MCF 10A (cell line): ENCODE data around the gene SNX18. TPM values are rescaled to one million over a fixed set of nuclear protein-coding genes. Genes with fewer than 3 reads are reported as not detected.

ENCODE experiments used
- BruUV-seq: library from RNA; stranded (reverse); fragments of 400-500 nt; replicated peaks from 2 replicates; lab custom pipeline; 2021; lab: Mats Ljungman, UMichigan
- CTCF ChIA-PET: fragments of 300-600 bp; sonication (Branson Sonifier 250); formaldehyde crosslinking; extraction: SDS; loops from one replicate; lab custom pipeline; 2021; ENCODE audit warnings: antibody characterized with exemption, inconsistent platforms; lab: Yijun Ruan, JAX
- POLR2A ChIA-PET: fragments of 300-600, 350-650 bp; sonication (Branson Sonifier 250); formaldehyde crosslinking; extraction: SDS; loops from one replicate; lab custom pipeline; 2020; ENCODE audit warnings: antibody characterized with exemption, inconsistent platforms; lab: Yijun Ruan, JAX
- DNase-seq: peaks from one replicate; pipeline ENCODE4 v3.0.0-alpha.2; 2018; ENCODE audit not compliant: unreplicated experiment
- H3K27ac Mint-ChIP-seq: one replicate; pipeline ENCODE4 v1.8.0; 2022; ENCODE audit warnings: mild to moderate bottlenecking, low read depth, mixed read lengths; ENCODE audit not compliant: unreplicated experiment
- H3K27me3 Mint-ChIP-seq: one replicate; pipeline ENCODE4 v1.8.0; 2022; ENCODE audit warnings: mixed read lengths; ENCODE audit not compliant: insufficient read depth, unreplicated experiment
- H3K36me3 Mint-ChIP-seq: one replicate; pipeline ENCODE4 v1.8.0; 2022; ENCODE audit warnings: mild to moderate bottlenecking, moderate library complexity, mixed read lengths; ENCODE audit not compliant: insufficient read depth, unreplicated experiment
- H3K4me1 Mint-ChIP-seq: one replicate; pipeline ENCODE4 v1.8.0; 2022; ENCODE audit warnings: mixed read lengths; ENCODE audit not compliant: insufficient read depth, unreplicated experiment
- H3K4me3 Mint-ChIP-seq: one replicate; pipeline ENCODE4 v1.8.0; 2022; ENCODE audit warnings: mild to moderate bottlenecking, moderate library complexity, mixed read lengths; ENCODE audit not compliant: unreplicated experiment
- H3K9me3 Mint-ChIP-seq: one replicate; pipeline ENCODE4 v1.8.0; 2022; ENCODE audit warnings: mixed read lengths; ENCODE audit not compliant: unreplicated experiment
- intact Hi-C: fragments of 100-400 bp; cut with micrococcal nuclease; formaldehyde crosslinking; loops from 2 replicates; pipeline ENCODE4 v1.14.1; 2022
- total RNA-seq: library from RNA; stranded (reverse); gene quantifications from 2 replicates; pipeline ENCODE4 v1.2.3, GENCODE V29; 2022
- TF ChIP-seq, protein P1 (sequence below): fragments of 200-600 bp; IDR thresholded peaks from one replicate; pipeline ENCODE4 v1.8.0; 2022; ENCODE audit warnings: antibody characterized with exemption, mild to moderate bottlenecking; ENCODE audit not compliant: unreplicated experiment

Gene SNX18
- total RNA-seq, 1 experiment from 2014 or later, result 10.0 TPM

DNA sequence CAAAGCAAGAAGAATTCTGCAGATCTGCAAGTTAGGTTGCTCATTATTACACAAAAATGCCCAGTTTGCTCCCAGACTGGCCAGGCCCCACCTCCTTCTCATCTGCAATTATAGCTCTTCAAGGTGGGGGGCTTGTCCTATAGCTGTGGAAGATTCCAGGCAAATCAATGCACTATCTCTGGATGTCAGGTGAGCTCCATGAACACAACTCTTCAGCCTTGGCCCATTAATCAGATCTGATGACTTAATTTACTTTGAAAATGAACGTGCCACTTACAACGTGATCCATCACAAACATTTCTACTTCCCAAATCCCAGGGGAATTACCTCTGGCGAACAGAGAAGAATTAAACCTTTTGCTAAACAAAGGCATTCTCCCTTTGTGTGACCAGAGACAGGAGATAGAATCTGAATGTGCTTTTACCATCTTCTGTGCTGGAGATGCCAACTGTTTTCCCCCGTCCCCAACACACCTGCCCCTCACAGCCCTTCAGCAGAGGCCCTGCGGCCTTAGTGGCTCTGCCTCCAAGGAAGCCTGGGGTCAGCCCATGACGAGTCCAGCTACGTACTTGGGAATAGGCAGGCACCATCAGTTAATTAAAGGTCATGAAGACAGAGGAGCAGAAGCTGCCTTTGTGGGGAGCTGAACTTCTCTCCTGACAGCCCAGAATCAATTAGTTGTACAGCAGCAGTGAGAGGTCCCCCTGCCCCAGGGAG, 60.5 kb downstream of the SNX18 start:
- Mint-ChIP-seq H3K9me3 (no peaks in the 10 kb centered on the region), H3K36me3 (no peaks in the 10 kb centered on the region), H3K4me3 (no peak overlapping the region), H3K27me3 (no peaks in the 10 kb centered on the region), H3K27ac (no peak overlapping the region), H3K4me1 (no peaks in the 10 kb centered on the region)
- POLR2A ChIA-PET, result interaction anchor here (0.6 kb wide), 1 partner anchor 409 kb away, joined by 3 read pairs; no protein-coding TSS in a partner anchor
- DNase-seq, result no peak
- TF ChIP-seq, protein P1, sequence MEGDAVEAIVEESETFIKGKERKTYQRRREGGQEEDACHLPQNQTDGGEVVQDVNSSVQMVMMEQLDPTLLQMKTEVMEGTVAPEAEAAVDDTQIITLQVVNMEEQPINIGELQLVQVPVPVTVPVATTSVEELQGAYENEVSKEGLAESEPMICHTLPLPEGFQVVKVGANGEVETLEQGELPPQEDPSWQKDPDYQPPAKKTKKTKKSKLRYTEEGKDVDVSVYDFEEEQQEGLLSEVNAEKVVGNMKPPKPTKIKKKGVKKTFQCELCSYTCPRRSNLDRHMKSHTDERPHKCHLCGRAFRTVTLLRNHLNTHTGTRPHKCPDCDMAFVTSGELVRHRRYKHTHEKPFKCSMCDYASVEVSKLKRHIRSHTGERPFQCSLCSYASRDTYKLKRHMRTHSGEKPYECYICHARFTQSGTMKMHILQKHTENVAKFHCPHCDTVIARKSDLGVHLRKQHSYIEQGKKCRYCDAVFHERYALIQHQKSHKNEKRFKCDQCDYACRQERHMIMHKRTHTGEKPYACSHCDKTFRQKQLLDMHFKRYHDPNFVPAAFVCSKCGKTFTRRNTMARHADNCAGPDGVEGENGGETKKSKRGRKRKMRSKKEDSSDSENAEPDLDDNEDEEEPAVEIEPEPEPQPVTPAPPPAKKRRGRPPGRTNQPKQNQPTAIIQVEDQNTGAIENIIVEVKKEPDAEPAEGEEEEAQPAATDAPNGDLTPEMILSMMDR, result no peak
- BruUV-seq, result no TSS peak
- intact Hi-C loops, result no loop called here
- CTCF ChIA-PET, result interaction anchor here (0.7 kb wide), 1 partner anchor 48 kb away, joined by 3 read pairs; no protein-coding TSS in a partner anchor

DNA sequence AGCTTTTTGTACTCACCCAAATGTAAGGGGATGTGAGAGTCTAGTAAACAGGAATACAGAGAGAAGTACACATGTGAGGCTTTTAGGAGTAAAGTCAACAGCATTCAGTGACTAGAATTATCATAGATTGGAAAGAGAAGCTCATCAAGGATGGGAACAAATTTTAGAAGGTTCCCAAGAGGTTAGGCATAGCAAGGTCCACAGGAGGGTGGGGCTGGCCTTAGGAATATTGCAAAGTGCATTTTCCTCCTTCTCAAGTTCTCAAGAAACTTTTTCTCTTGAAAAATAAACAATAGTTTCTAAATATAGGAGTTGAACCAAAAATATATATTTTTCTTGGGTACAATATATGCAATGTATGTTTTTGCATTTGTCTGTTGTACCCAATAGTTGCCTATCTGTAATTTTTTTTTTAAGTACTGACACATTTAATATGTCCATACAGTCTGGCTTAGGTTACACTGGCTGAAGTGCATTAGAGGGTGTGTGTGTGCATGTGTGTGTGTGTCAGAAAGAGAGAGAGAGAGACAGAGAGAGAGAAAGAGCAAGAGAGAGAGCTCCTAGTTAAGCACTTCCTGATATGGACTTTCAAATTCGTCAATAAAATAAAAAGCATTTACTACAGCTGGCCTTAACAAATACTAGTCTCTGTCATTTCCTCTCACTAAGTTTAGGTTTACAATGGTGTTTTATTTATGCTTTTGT, 62.2 kb downstream of the SNX18 start:
- H3K27me3 Mint-ChIP-seq, result no peaks in the 10 kb centered on the region
- H3K9me3 Mint-ChIP-seq, result no peaks in the 10 kb centered on the region
- H3K4me3 Mint-ChIP-seq, result no peak overlapping the region
- no peak overlapping the region for H3K27ac Mint-ChIP-seq
- no peaks in the 10 kb centered on the region for H3K36me3 Mint-ChIP-seq
- DNase-seq, result no peak
- no TSS peak for BruUV-seq
- CTCF ChIA-PET, result interaction anchor here (0.6 to 1.1 kb wide), 2 partner anchors 9 to 284 kb away, joined by 3 to 6 read pairs; no protein-coding TSS in a partner anchor
- intact Hi-C loops, result no loop called here
- TF ChIP-seq, protein P1, result no peak
- POLR2A ChIA-PET, result interaction anchor here (0.8 kb wide), 1 partner anchor 19 kb away, joined by 3 read pairs; no protein-coding TSS in a partner anchor
- no peaks in the 10 kb centered on the region for H3K4me1 Mint-ChIP-seq

DNA sequence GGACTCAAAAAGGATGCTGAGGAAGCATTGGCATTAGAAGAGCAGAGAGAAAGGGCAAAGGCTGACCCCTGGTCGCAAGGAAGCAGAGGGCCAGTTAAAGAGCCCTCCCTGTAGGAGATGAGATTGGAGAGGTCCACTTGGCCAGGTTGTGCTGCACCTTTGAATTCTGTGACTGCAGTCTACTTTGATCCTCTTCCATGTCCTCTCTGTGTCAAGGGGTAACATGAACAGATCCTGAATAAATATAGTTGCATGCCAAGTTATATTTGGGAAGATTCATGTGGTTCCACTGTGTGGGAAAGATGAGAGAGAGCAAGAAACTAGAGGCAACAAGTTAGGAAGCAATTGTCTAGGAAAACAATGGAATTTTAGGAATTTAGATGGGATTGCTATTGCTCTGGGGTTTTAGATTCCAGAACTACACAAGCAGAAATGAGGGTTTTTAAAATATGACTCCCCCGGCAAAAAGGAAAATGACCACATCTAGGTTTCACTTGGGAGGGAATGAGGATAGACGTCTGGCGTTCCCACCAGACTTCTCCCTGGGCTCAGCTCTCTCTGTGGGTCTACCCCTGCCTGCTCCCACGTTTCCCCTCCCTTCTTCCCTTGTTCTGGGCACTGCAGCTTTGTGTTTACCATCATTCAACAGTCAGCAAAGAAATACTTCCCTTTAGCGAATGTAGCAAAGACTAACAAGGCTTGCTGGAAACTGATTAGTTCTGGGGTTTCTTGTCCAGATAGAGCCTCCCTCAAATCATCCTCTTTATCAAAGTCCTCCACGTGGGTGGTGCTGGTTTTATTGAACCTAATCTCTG, 63.6 kb downstream of the SNX18 start:
- H3K27me3 Mint-ChIP-seq, result no peaks in the 10 kb centered on the region
- CTCF ChIA-PET, result interaction anchor here (1.1 kb wide), 1 partner anchor 7 kb away, joined by 6 read pairs; no protein-coding TSS in a partner anchor
- intact Hi-C loops, result no loop called here
- no peak for DNase-seq
- H3K4me3 Mint-ChIP-seq, result no peak overlapping the region
- TF ChIP-seq, protein P1, result no peak
- H3K36me3 Mint-ChIP-seq, result no peaks in the 10 kb centered on the region
- POLR2A ChIA-PET, result no interaction called here
- H3K27ac Mint-ChIP-seq, result no peak overlapping the region
- H3K4me1 Mint-ChIP-seq, result no peaks in the 10 kb centered on the region
- no peaks in the 10 kb centered on the region for H3K9me3 Mint-ChIP-seq
- no TSS peak for BruUV-seq
